ENCODE measurements around the gene RNF227.

RNF227 gene

GRCh38 chr17:7889166-7889955 is 26.7 kb downstream of the RNF227 start:
- peak in 1 of 2 donors; percentile 25 for DNase-seq (ENCODE audit: extremely low read depth in 1 of 2, low read depth in 1 of 2)

- DNase-seq (ENCODE audit: extremely low read depth in 1 of 2, low read depth in 1 of 2), result peak in 1 of 2 donors; percentile 32
Observed at GRCh38 chr17:7888184-7888920, 27.7 kb downstream of the RNF227 start, which contains the start of gene CHD3. CHD3 (plus strand) TSS chr17:7888789; CDS start chr17:7889001, 212 bp downstream.

- peak; percentile 65 to 87 for DNase-seq (ENCODE audit: extremely low read depth in 1 of 2, low read depth in 1 of 2)
Observed at GRCh38 chr17:7887482-7888183, 28.5 kb downstream of the RNF227 start.

GRCh38 chr17:7887038-7887481 is 29.0 kb downstream of the RNF227 start:
- no peak for DNase-seq (ENCODE audit: extremely low read depth in 1 of 2, low read depth in 1 of 2)

- peak in 1 of 2 donors; percentile 38 for DNase-seq (ENCODE audit: extremely low read depth in 1 of 2, low read depth in 1 of 2)
Observed at GRCh38 chr17:7886227-7887037, 29.7 kb downstream of the RNF227 start.

- peak in 1 of 2 donors; percentile 37 for DNase-seq (ENCODE audit: extremely low read depth in 1 of 2, low read depth in 1 of 2)
Observed at GRCh38 chr17:7885367-7886226, 30.5 kb downstream of the RNF227 start.

- DNase-seq (ENCODE audit: extremely low read depth in 1 of 2, low read depth in 1 of 2), result no peak
Observed at GRCh38 chr17:7884581-7885366, 31.3 kb downstream of the RNF227 start.

GRCh38 chr17:7883781-7884386 is 32.2 kb downstream of the RNF227 start:
- DNase-seq (ENCODE audit: extremely low read depth in 1 of 2, low read depth in 1 of 2), result no peak

GRCh38 chr17:7882629-7883028 is 33.5 kb downstream of the RNF227 start:
- no peak for DNase-seq (ENCODE audit: extremely low read depth in 1 of 2, low read depth in 1 of 2)

GRCh38 chr17:7882068-7882467 is 34.0 kb downstream of the RNF227 start:
- DNase-seq (ENCODE audit: extremely low read depth in 1 of 2, low read depth in 1 of 2), result no peak

GRCh38 chr17:7881276-7882054 is 34.6 kb downstream of the RNF227 start:
- DNase-seq (ENCODE audit: extremely low read depth in 1 of 2, low read depth in 1 of 2), result no peak

GRCh38 chr17:7880076-7880868 is 35.8 kb downstream of the RNF227 start:
- DNase-seq (ENCODE audit: extremely low read depth in 1 of 2, low read depth in 1 of 2), result no peak

GRCh38 chr17:7878234-7878633 is 37.9 kb downstream of the RNF227 start:
- DNase-seq (ENCODE audit: extremely low read depth in 1 of 2, low read depth in 1 of 2), result no peak

GRCh38 chr17:7875804-7876370 is 40.2 kb downstream of the RNF227 start:
- no peak for DNase-seq (ENCODE audit: extremely low read depth in 1 of 2, low read depth in 1 of 2)

GRCh38 chr17:7873051-7873450 is 43.0 kb downstream of the RNF227 start:
- DNase-seq (ENCODE audit: extremely low read depth in 1 of 2, low read depth in 1 of 2), result no peak

GRCh38 chr17:7867881-7868329 is 48.2 kb downstream of the RNF227 start:
- DNase-seq (ENCODE audit: extremely low read depth in 1 of 2, low read depth in 1 of 2), result no peak
